Rectal smooth muscle tissue (tissue), 1 donor: Measurements from ENCODE around the gene FAT1.

Experiments used
- H3K27ac ChIP-seq: one replicate; pipeline ENCODE4 v1.7.0; 2013; ENCODE audit warnings: low read depth, low read length, inconsistent platforms
- H3K27me3 ChIP-seq: one replicate; pipeline ENCODE4 v1.7.0; 2013; ENCODE audit warnings: low read length; ENCODE audit not compliant: control insufficient read depth, insufficient read depth
- H3K36me3 ChIP-seq: one replicate; pipeline ENCODE4 v1.7.0; 2013; ENCODE audit warnings: low read length; ENCODE audit not compliant: control insufficient read depth, insufficient read depth
- H3K4me1 ChIP-seq: one replicate; pipeline ENCODE4 v1.7.0; 2013; ENCODE audit warnings: low read length; ENCODE audit not compliant: control insufficient read depth, insufficient read depth
- H3K4me3 ChIP-seq: one replicate; pipeline ENCODE4 v1.7.0; 2013; ENCODE audit warnings: low read length
- H3K9ac ChIP-seq: one replicate; pipeline ENCODE4 v1.7.0; 2013; ENCODE audit warnings: low read length

Gene FAT1

GRCh38 chr4:186554914-186555827 is 168.5 kb downstream of the FAT1 start, which contains the start of gene MTNR1A:
Gene MTNR1A, minus strand, starts transcription at chr4:186555567. Its CDS starts 202 bp downstream, at chr4:186555365.
- H3K9ac ChIP-seq: no peak within 1 kb of the TSS
- H3K27me3 ChIP-seq: no peaks in the 10 kb centered on the region
- H3K4me3 ChIP-seq: peak within 1 kb of the TSS; percentile 47
- H3K4me1 ChIP-seq: no peaks in the 10 kb centered on the region
- H3K27ac ChIP-seq: no peak within 1 kb of the TSS
- H3K36me3 ChIP-seq: no peaks in the 10 kb centered on the region

- Histone ChIP-seq H3K4me1 (no peaks in the 10 kb centered on the region), H3K36me3 (no peaks in the 10 kb centered on the region), H3K27ac (no peak overlapping the region), H3K4me3 (peak overlapping the region; percentile 47), H3K27me3 (no peaks in the 10 kb centered on the region), H3K9ac (no peak overlapping the region)
These were observed 169.1 kb downstream of the FAT1 start for GRCh38 chr4:186554539-186554913.

GRCh38 chr4:186553717-186554116 is 169.9 kb downstream of the FAT1 start:
- H3K36me3 ChIP-seq: no peaks in the 10 kb centered on the region
- no peak overlapping the region for H3K4me3 ChIP-seq
- no peaks in the 10 kb centered on the region for H3K27me3 ChIP-seq
- H3K4me1 ChIP-seq: no peaks in the 10 kb centered on the region
- H3K27ac ChIP-seq: no peak overlapping the region
- H3K9ac ChIP-seq: no peak overlapping the region

- H3K27ac ChIP-seq: no peak overlapping the region
- H3K9ac ChIP-seq: no peak overlapping the region
- no peaks in the 10 kb centered on the region for H3K27me3 ChIP-seq
- H3K4me3 ChIP-seq: no peak overlapping the region
- no peaks in the 10 kb centered on the region for H3K4me1 ChIP-seq
- H3K36me3 ChIP-seq: no peaks in the 10 kb centered on the region
These were observed 171.8 kb downstream of the FAT1 start for GRCh38 chr4:186551849-186552248.

- Histone ChIP-seq H3K9ac (no peak overlapping the region), H3K27me3 (no peaks in the 10 kb centered on the region), H3K4me3 (no peak overlapping the region), H3K4me1 (no peaks in the 10 kb centered on the region), H3K36me3 (no peaks in the 10 kb centered on the region), H3K27ac (no peak overlapping the region)
These were observed 178.2 kb downstream of the FAT1 start for GRCh38 chr4:186545436-186545835.

- no peaks in the 10 kb centered on the region for H3K36me3 ChIP-seq
- H3K27ac ChIP-seq: no peak overlapping the region
- H3K9ac ChIP-seq: no peak overlapping the region
- H3K27me3 ChIP-seq: no peaks in the 10 kb centered on the region
- H3K4me3 ChIP-seq: no peak overlapping the region
- H3K4me1 ChIP-seq: no peaks in the 10 kb centered on the region
These were observed 180.4 kb downstream of the FAT1 start for GRCh38 chr4:186543206-186543605.

- H3K9ac ChIP-seq: no peak overlapping the region
- no peak overlapping the region for H3K4me3 ChIP-seq
- no peaks in the 10 kb centered on the region for H3K27me3 ChIP-seq
- no peak overlapping the region for H3K27ac ChIP-seq
- H3K36me3 ChIP-seq: no peaks in the 10 kb centered on the region
- no peaks in the 10 kb centered on the region for H3K4me1 ChIP-seq
These were observed 181.9 kb downstream of the FAT1 start for GRCh38 chr4:186541801-186542200.

- Histone ChIP-seq H3K27me3 (no peaks in the 10 kb centered on the region), H3K36me3 (no peaks in the 10 kb centered on the region), H3K4me1 (no peaks in the 10 kb centered on the region), H3K27ac (no peak overlapping the region), H3K9ac (no peak overlapping the region), H3K4me3 (no peak overlapping the region)
These were observed 185.7 kb downstream of the FAT1 start for GRCh38 chr4:186537843-186538521.
